ENCODE measurements around the gene ECHDC1.

The ECHDC1 gene

DNA sequence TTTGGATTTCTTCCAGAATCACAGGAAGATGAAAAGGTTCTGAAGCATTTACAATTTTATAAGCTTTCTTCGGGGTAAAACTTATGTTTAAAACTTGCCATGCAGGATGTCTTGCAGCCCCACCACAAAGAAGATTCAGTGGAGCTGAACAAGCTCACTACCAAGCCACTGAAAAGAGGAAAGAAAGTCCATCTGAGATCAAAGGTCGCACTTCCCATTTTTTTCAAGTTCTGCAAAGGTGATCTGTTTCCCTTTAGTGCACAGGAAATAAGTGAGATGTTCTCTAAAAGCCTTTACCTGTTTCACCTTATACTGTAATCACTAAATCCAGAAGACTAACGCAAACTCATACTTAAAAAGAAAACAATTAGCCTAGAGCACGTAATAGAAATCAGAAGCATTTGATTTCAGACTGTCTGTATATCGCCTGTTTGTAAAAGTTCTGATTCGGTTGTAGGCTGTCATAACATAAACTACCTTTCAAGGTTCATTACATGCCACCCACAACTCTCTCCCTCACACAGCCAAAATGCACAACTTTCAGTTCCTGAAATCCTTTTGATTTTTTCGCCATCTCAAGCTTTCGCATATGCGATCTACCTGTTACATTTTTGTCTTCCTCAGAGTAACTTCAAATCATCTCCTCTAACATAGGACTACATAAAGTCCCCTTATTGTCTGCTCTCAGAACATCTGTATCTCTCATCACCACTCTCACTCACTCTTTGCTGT, 1.8 kb downstream of the ECHDC1 start:
- no peak for DNase-seq

DNA sequence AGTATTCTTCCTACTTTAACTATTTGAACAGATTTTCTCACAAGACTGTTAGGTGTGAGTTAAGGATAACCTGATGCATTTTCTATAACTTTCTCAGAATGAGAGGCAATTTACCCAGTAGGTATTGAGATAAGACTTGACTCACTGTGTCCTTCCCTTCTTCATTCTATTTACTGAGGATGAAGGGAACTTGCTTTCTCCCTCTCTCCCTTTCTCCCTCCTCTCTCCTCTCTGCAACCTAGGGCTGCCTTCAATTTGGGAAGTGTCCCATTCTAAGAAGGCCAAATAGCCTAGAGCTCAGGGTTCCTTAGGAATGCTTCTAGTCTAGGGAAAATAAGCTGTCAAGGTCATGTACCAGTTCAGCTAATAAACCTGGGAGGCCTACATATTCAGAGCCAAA, 3.2 kb downstream of the ECHDC1 start:
- DNase-seq = no peak

DNA sequence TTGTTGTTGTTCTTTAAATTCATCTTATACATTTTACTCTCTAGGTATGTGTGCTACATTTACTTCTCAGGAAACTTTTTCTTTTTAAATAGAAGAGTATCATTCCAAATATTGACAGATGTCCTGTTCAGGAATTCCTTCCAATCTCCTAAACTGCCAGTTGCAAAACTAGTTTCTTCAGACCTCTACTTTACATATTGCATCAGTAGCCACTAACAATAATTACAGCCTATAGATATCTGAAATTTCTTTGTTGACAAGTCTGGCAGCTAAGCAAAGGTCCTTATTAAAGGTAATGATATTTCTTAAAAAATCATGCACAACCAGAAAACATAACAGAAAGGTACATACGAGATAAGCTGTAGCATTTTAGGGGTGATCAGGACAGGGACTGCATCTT, 4.5 kb downstream of the ECHDC1 start:
- DNase-seq = no peak

DNA sequence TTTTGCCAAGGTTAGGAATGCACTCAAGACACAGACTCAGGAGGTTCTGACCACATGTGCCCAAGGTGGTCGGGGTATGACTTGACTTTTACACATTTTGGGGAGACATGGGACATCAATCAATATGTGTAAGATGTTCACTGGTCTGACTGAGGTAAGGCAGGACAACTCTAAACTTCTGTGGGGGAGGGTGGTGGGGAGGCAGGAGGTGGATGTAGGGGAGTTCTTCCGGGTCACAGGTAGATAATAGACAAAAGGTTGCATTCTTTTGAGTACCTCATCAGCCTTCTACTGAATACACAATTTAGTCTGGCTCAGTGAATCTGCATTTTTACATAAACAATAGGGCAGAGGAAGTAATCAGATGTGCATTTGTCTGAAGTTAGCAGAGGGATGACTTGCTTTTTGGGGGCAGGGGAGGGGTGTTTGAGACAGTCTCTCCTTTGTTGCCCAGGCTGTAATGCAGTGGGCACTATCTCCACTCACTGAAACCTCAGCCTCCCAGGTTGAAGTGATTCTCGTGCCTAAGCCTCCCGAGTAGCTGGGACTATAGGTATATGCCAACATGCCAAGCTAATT, 10.9 kb downstream of the ECHDC1 start:
- DNase-seq = no peak

DNA sequence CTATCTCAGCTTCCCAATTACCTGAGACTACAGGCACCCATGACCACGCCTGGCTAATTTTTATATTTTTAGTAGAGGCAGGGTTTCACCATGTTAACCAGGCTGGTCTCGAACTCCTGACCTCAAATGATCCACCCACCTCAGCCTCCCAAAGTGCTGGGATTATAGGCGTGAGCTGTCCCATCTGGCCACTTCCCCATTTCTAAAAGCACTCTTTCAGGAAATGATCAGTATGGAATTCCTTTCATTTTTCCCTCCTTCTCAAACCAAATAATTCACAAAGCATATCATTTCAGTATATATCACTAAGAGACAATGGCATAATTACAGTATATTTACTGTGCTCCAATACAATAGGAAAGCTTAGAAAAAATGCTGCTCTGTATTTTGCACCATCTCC, 12.2 kb downstream of the ECHDC1 start:
- peak; percentile 18 for DNase-seq

DNA sequence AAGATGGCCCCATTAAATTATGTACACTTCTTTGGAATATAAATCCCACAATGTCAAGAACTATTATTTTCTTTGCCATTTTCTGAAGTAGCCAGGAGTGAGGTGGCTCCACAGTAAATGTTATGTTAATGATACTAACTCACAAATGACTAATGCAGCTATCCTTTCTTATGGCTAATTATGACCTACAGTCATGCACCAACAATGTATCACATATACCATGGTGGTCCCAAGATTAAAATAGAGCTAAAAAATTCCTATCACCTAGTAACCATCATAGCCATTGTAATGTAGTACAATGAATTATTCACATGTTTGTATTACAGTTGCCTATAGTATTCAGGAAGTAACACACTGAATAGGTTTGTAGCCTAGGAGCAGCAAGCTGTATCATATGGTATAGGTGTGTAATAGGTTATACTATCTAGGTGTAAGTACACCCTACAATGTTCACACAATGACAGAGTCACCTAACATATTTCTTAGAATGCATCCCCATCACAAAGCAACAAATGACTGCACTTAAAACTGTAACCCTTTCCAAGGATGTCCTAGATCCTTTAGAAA, 15.3 kb downstream of the ECHDC1 start:
- peak; percentile 80 for DNase-seq

DNA sequence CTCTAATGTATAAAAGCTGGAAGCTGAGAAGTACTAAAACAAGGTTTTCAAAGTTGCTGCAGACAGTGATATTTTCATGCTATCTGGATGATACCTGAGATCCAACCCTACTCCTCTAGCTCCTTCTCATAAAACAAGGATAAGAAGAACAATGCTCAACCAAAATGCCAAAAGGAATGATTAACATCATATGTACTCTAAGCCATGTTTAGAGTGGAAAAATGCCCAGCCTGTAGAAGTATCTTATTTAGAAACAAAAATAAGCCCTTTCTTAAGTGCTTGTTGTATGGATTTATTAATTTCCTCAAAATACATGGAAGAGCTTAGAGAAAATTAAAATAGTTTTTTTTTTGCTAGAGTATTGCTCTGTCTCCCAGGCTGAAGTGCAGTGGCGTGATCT, 23.7 kb downstream of the ECHDC1 start:
- DNase-seq = no peak

DNA sequence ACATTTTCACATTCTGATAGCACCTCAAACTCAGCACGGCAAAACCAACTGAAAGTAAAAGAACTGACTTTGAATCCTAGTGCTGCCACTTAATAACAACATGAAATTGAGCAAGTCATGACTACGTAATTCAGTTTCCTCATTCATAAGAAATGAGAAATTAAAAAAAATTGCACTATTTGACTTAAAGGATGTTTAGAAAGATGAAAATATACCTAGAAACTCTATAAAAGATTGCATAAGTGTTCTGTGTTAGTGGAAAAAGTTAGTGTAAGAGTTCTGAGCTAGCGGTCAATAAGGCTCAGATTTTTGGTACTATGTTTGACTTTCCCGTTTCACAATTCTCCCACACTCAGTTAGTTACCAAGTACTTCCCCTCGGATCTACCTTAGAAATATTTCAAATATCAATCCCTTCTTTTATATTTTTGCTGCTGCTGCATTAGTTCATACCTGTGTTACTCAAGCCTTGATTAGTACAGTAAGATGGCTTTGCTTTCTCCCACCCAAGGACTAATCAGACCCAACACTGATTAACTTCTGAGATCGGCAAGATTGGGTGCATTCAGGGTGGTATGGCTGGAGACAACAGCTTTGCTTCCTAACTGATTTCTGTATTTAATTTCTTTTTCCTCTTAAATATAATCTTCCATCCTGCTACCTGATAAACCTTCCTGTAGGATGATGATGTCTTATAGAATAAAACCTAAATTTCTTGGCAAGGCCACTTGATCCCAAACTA, 25.9 kb downstream of the ECHDC1 start:
- DNase-seq = no peak

DNA sequence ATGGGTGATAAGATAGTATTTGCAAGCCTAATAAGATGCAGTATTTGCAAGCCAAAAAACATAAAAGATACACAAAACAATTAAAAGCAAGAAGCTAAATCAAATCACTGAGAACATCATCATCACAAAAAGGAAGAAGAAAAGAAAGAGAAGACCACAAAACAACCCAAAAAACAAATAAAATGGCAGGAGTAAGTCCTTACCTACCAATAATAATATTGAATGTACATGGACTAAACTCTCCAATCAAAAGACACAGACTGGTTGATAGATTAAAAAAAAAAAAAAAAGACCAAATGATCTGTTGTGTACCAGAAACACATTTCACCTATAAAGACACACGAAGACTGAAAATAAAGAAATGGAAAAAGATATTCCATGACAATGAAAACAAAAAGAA, 37.7 kb downstream of the ECHDC1 start:
- DNase-seq = no peak

DNA sequence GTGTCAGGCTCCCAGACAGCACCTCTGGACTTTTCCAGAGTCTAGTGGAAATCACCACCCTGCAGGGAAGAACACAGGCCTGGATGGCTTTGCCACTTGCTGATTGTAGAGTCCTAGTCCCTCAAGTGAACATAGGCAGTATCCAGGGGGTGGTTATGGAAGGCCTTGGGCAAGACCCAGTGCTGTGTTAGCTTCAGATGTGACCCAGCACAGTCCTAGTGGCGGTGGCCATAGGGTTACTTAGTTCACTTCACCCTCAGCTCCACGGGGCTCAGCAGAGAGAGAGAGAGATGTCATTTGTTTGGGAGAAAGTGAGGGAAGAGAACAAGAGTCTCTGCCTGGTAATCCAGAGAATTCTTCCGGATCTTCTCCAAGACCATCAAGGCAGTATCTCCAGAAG, 39.5 kb downstream of the ECHDC1 start:
- DNase-seq = no peak

DNA sequence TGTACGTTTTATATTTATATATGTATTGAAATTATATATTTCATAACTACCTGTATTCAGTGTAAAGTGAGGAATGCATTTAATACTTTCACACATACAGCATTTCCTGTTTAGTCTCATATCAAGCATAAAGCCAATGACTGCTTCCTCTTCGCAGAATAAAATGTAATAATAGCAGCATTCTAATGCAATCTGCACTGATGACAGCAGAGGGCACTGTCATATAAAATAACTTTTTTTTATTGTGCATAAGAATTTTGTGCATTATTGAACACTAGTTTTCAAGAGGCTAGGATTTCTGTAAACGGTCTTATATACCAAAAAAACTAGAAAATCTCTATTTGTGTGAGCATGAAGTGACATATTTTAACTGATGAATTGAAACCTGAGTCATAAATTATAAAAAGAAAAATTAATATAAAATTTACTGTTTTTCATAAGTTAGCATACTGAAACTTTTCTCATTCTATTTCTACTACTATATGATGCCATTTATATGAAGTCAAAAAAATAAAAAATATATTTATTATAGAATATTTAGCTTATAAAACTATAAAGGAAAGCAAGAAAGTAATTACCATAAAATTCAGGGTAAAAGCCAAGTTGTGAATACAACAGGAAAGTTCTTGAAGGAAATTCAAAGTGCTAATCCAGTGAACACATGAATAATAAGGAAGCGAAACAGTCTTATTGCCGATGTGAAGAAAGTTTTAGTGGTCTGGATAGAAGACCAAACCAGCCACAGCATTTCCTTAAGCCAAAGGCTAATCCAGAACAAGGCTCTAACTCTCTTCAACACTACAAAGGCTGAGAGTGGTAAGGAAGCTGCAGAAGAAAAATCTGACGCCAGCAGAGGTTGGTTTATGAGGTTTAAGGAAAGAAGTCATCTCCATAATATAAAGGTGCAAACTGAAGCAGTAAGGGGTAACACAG, 40.4 kb downstream of the ECHDC1 start:
- peak; percentile 50 for DNase-seq

DNA sequence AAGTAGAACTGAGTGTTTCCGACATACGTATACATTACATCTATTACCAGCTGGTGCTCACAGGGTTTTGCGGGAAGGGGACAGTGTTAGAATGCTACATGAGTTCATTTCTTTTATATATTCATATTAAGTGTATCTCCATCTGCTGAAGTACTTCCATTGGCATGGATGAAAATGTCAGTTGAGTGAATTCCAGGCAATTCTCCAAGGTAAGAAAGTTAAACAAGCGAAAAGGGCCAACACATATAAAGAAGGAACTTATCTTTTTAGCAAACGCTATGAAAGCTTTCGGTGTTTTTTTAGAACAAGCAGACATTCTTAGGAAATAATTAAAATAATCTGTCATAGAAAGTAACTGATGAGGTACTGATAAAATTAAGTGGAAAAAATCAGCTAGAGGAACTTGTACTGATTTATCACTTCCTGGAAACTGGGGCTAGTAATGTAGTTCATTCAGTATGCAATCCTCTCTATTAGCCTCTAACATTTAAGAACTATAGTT, 42.2 kb downstream of the ECHDC1 start:
- peak; percentile 23 for DNase-seq

DNA sequence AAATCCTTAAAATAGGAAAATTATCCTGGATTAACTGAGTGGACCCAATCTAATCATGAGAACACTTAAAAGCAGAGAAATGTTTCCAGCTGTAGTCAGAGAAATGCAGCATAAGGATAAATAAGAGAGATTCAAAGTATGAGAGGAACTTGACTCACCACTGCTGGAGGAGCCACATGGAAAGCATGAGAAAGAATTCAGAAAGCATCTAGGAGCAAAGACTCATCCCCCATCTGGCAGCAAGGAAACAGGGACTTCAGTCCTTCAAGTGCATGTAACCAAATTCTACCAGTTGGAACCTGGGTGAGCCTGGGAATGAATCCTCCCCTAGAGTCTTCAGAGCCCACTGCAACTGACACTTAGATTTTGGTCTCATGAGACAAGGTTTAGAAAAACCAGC, 43.0 kb downstream of the ECHDC1 start:
- peak; percentile 91 for DNase-seq

DNA sequence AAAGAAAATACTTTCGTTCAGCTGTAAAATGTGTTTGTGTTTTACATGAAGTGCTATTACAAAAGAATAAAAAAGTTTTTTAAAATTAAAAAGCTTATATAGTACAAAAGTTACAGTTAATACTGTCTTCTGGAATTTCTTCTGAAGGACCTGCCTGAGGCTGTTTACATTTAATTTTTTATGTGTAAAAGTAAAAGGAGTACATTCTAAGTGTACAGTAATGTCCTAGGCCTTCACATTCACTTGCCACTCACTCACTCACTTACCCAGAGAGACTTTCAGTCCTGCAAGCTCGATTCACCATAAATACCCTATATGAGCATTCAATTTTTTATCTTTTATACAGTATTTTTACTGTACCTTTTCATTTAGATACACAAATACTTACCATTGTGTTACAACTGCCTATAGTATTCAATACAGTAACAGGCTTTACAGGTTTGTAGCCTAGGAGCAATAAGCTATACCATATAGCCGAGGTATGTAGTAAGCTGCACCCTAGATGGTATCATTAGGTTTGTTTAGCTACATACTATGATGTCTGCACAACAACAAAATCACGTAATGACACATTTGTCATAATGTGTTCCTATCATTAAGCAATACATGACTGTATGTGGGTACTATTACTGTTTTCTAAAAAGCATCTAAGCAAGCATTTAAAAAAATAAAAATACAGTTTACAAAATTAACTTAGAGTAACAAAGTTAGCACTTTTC, 43.7 kb downstream of the ECHDC1 start:
- DNase-seq = no peak

DNA sequence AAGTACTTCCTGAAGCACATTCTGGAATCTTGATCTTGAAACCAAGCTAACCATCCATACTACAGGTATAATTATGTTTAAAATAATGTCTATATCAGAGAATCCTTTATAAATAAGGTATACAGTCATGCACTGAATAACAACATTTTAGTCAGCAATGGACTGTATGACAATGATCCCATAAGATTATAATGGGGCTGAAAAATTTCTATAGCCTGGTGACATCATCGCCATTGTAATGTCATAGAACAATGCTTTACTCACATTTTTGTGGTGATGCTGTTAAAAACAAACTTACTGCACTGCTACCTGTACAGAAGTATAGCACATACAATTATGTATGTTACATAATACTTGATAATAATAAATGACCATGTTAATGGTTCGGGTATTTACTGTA, 44.9 kb downstream of the ECHDC1 start:
- DNase-seq = peak; percentile 5

DNA sequence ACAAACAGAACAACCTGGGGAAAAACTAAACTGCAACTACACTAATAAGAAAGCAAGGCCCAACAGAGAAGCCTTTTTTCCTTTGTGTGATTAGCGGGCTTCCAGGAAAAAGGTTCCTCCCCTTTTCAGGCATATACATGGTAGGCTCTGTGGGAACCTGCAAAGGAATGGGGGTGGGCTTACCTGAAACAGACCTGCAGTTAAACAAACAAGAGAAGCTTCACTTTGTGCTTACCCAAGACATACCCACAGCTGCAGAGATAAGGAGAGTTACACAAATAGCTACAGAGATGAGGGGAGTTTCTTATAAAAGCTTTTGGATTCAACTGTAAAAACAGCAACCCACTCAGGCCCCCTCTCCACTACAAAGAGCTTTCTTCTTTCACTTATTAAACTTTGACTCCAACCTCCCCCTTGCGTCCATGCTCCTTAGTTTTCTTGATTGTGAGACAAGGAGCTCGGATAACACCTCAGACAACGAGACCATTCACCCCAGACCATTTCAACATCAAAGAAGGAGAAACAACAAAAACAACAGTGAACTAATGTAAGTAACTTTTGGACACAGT, 45.8 kb downstream of the ECHDC1 start:
- no peak for DNase-seq

DNA sequence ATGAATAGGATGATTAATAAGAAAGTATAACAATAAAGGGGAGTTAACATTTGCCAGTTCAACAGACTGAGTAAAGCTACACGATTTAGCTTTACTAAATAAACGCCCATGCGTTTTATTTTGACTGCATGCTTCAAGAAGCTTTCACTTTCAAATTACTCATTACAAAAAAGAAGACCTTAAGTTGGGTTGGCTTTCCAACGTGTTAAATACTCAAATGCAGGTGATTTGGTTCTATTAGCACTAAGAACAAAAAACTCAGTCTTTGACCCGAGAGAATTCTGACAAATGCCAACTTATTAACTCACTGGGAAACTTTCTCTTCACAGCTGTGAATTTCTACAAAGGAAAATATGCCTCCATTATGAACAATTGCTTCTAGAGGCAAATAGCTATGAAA, 51.9 kb downstream of the ECHDC1 start:
- DNase-seq = no peak

DNA sequence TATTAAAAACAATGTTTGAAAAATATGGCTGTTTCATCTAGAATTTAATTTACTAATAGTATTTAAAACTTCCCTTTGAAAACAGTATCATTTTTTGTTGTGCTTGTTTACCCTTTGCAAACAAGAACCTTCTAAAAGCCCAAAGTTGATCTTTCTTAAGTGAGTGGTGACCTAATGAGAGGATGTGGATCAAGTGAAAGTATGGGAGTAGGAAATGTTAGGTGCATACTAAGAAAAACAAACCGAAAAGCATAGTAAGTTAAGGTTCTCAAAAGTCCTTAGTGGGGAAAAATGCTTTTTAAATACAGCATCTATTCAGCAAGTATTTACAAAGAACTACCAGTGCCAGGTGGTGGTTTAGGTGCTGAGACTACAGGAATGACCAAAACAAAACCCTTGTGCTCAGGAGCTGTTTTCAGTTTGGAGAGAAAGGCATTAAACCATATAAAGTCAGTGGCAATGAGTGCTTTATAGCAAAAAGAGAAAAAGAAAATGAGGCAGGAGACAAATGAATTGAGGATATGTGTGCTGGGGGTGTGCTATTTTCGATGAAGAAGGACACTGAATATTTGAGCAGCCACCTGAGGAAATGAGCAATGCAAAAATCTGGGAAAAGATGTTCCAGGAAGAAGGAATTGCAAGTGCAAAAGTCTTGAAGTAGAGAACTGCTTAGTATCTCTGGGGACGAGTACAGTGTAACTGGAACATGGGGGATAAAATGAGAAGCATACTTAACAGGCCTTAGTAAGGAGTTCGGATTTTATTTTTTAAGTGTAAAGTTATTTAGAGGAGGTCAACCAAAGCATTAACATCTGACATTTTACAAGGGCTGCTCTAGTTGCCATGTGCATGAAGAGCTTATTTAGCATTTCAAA, 52.8 kb downstream of the ECHDC1 start:
- DNase-seq = no peak

DNA sequence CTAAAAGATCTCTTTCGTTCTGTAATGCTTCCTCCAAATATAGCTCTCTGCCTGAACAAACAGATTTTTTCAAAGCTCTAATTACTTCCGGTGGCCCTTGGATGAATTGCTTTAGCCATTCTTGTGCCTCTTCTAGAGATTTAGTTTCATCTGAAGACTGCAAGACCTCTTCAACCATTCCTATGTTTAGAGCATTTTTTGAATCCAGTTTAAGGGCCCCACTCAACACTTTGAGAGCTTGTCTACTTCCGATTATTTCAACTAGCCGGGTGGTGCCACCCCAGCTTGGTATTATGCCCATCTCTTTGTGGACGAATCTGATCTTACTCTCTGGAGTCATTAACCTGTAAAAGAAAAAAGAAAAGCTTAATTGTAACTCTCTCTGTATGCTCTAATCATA, 53.5 kb downstream of the ECHDC1 start:
- DNase-seq = no peak

DNA sequence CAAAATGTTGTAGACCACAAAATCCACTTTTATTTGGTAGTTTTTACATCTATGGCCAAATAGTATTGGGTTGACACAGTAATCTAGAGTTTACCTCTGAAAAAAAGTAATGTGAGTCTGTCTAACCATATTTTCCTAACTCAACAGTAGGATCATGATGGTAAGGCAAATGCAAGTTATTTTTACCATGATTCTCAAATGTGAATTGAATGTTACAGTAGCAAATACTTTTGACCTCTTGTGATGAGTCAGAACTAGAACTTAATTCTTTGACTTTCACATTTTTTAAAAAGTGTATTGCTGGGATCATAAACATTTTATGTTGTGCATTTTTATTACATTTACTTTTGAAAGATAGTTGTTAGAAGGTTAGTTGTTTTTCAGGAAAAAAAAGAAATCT, 54.7 kb downstream of the ECHDC1 start:
- DNase-seq = peak; percentile 16

DNA sequence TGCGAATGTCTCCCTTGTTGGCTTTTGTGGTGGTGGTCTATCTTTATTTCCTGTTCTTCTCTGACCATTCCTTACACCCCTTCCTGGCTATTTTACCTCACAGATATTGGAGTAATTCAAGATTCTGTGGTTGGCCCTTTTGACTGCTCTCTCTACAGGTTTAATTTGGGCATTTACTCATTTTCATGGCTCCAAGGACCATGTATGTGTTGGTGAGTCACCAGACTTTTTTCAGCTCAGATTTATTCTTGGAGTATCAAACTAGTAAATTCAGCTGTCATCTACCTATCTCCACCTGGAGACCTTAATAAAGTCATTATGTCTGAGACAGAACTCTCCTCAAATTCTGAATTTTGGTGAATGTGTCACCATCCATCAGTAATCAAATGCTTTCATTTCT, 61.2 kb downstream of the ECHDC1 start:
- no peak for DNase-seq

Data from fibroblast of skin of right quadriceps (primary cell).